DMS114 treated with DMSO at 0.1 percent for 48 hours (cell line): ENCODE data around the gene RCAN2.

Experiments
- DNase-seq: peaks from one replicate; lab custom pipeline; 2025; ENCODE audit not compliant: unreplicated experiment; lab: John Stamatoyannopoulos, UW

The RCAN2 gene

DNA sequence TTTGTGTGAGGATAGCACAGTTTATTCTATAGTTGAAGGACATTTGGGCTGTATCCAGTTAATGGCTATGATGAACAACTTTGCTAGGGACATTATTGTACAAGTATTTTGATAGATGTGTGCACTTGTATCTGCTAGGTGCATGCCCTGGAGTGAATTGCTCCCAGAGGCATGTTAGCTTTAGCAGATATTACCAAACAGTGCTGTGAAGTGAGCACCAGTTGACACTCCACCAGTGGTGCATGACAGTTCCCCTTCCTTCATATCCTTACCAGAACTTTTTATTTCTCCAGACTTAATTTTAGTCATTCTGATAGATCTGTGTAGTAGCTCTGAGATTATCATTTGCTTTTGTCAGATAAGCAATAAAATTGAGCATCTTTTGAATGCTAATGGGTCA is 271.6 kb downstream of the RCAN2 start:
- DNase-seq = no peak

DNA sequence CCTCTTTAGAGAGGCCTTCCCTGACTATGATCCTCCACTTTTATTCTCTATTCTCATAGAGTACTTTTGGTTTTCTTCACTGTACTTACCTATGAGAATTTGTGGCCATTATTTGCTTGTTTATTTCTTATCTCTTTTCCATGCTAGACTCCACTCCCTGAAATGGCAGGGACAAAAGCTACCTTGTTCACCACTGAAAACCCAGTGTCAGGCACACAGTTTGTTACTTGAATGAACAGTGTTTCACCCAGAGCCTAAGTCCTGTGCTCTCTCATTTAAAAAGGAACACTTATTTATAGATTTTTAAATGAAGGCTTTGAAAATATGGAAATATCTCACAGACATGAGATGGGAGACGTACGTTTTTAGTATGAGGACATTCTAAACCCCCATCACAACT is 272.8 kb downstream of the RCAN2 start:
- no peak for DNase-seq

DNA sequence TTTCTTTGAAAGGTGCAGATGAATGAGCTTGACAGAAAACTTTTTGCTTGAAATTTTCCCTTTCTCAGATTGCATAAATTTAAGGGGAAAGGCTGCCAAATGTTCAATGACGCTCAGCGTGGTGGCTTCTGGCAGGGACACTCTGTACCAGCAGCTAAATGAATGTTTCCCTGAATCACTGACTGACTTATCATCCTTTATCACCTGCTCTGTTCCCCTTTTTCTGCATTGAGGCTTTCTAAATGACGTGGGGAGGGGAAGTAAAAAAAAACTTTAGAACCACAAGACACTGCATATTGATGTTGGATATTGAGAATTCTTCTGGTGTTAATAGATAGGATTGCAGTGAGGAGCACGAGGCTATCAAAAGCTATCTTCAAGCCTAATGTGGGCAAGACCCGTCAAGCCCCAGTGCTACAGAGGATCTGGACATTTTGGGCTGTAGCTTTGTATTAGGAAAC is 273.5 kb downstream of the RCAN2 start:
- DNase-seq = no peak

DNA sequence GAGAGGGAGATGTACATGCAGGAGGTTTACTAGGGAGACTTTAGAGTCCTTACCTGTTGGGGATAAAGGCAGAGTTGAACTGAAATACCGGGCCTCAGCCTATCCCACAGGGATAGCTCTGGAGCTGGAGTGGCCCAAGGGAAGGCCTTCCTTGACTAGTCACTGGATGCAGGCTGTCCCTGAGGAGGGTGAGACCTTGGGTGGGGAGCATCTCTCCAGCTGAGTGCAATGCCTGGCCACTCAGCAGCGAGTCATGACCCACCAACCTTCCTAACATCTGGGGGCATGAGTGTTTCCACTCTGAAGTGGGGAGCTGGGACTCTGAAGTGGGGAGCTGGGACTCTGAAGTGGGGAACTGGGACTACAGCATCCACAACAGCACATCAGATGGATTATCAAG is 274.4 kb downstream of the RCAN2 start:
- DNase-seq = no peak

DNA sequence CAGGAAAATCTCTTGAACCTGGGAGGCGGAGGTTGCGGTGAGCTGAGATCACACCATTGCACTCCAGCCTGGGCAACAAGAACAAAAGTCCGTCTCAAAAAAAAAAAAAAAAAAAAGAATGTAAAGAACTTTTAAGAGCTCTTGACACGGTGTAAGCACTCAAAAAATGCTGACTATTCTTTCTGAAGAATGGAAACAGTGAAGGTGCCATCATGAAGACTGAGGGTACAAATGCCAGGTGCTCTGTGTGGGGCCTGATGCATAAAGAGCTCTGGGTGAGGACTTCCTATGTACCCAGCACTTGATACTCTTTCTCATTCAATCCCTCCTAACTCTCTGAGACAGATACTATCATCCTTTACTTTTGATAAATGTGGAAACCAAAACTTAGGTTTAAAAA is 275.5 kb downstream of the RCAN2 start:
- no peak for DNase-seq

DNA sequence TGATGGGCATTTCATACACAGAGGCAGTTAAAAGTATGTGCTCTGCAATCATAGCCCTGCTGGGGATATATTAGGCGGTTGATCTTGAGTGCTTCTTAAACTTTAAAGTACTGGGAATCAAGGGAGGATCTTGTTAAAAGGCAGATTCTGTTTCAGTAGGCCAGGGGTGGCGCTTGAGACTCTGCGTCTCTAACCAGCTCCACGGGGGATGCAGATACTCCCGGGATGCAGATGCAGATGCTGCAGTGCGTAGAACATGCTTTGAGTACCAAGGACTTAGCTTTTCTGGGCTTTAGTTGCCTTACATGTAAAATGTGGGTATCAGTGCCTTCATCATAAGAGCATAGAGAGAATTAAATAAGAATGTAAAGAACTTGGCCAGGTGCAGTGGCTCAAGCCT is 276.0 kb downstream of the RCAN2 start:
- DNase-seq = no peak

DNA sequence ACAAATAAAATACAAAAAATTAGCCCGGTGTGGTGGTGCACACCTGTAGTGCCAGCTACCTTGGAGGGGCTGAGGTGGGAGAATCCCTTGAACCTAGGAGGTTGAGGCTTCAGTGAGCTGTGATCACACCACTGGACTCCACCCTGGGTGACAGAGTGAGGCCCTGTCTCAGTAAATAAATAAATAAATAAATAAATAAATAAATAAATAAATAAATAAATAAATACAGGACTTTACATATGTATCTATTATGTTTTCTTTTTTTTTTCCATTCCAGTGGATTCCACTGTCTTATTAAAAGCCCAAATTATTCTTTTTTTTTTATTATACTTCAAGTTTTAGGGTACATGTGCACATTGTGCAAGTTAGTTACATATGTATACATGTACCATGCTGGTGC is 279.3 kb downstream of the RCAN2 start:
- DNase-seq = no peak

DNA sequence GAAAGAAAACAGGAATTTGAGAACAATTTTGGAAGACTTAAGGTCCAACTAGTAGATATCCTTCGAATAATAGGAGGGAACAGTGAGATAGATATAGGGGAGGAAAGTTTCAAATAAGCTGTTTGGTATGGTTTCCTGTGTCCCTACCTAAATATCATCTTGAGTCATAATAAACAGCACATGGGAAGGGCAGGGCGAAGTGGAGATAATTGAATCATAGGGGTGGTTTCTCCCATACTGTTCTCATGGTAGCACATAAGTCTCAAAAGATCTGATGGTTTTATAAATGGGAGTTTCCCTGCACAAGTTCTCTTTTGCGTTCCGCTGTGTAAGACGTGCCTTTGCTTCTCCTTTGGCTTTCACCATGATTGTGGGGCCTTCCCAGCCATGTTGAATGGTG is 281.0 kb downstream of the RCAN2 start:
- DNase-seq = no peak

DNA sequence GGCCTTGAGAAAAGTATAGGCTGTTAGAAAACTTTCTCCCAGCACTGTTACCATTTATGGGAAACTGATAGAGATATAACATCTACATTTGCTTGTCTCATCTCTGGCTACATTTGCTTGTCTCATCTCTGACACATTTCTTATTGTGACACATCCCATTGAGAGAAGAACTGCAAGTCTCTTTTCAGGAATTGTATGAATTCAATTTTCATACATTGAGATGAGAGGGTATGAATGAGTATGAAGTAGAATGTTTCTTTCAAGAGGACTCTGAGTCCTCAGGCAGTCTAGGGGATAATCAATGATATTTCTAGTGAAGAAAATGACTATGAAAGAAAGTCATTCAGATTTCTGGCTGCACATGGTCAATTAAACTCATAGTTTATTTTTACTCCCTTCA is 282.9 kb downstream of the RCAN2 start:
- DNase-seq = no peak

DNA sequence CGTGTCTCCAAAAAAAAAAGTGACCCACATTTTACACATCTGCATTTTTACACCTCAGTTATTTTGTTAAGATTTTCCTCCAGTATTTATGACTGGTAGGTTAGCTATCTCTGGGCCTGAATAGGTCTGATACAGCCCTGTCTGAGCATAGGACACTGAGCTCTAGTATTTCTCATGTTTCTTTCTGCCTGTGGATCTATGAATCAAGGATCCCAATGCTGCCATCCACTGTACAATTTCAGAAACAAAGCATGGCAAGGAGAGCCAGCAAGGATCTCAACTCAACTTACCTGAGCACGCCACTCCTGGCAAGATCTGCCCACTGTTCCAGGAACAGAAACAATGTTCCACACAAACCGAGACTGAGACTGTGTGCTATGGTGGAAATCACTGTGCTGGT is 284.1 kb downstream of the RCAN2 start:
- no peak for DNase-seq

DNA sequence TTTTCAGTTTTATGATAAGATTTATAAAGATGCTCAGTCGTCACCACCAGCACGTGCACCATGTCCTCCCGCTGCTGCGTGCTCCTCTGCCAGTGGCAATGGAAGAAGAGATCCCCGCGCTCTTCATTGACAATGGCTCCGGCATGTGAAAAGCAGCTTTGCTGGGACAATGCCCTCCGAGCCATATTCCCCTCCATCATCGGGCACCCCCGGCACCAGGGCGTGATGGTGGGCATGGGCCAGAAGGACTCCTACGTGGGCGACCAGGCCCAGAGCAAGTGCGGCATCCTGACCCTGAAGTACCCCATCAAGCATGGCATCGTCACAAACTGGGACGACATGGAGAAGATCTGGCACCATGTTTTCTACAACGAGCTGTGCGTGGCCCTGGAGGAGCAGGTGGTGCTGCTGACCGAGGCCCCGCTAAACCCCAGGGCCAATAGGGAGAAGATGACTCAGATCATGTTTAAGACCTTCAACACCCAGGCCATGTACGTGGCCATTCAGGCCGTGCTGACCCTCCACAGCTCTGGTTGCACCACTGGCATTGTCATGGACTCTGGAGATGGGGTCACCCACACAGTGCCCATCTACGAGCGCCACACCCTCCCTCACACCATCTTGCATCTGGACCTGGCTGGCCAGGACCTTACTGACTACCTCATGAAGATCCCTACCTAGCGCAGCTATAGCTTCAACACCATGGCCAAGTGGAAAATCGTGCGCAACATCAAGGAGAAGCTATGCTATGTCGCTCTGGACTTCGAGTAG is 286.2 kb downstream of the RCAN2 start:
- DNase-seq = no peak

DNA sequence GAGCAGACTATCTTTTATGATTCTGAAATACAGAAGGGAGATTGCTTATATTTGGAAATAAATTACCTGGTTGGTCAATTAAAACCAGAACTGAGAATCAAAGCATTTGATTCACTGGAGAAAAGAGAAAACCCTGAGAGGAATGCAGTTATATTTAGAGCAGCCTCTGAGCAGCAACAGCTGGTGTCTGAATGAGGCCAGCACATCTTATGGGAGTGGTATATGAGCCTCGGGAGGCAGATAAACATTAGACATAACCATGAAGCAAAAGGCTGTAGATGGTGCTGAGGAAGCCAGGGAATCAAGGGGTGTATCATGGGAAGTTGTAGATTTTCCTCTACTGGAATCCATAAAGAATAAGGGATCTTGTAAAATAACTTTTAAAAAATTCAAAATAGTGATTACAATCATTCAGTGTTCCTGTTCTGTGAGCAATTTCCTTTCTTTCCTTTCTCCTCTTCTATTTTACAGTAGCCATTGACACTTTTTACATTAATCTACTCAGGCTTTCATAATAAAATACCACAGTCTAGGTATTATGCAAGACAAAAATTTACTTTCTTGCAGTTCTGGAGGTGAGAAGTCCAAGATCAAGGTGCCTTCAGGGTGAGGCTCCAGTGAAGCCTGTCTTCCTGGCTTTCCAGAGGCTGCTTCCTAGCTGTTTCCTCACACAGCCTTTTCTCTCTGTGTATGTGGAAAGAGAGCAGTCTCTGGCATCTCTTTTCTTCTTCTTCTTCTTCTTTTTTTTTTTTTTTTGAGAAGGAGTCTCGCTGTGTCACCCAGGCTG is 287.7 kb downstream of the RCAN2 start:
- DNase-seq = no peak

DNA sequence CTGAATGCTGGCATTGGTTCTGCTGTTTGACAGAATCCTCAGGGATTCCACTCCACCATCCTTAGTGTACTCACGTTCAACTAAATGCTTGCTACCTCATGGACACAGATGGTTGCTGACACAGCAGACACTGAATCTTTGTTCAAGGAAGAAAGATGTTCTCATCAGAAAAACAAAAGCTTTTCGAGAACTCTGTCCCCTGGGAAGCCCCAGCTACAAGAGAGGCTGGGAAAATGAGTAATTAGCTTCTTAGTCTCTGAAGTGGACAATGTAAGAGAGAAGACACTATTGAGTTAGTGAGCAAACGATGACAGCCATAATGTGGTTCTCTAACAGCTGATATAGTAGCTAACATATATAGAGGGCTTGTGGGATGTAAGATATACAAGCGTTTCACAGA is 289.5 kb downstream of the RCAN2 start:
- no peak for DNase-seq

DNA sequence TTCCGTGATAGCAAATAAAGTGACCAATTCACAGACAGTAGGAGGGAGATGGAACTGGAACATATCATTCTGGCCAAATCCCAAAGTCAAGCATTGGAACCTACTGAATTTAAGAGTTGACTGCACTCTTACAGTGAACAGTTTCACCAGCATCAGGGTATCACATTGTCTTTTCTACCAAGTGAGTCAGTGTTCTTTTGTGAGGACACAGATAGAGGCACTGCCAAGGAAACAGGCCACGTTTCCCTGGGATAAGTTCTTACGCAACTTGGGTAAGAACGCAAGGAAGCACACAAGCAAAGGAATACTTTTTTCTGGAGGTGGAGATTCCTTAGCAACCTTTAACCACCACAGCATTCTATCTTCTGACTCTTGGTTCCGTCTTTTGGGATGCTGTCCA is 291.9 kb downstream of the RCAN2 start:
- no peak for DNase-seq

DNA sequence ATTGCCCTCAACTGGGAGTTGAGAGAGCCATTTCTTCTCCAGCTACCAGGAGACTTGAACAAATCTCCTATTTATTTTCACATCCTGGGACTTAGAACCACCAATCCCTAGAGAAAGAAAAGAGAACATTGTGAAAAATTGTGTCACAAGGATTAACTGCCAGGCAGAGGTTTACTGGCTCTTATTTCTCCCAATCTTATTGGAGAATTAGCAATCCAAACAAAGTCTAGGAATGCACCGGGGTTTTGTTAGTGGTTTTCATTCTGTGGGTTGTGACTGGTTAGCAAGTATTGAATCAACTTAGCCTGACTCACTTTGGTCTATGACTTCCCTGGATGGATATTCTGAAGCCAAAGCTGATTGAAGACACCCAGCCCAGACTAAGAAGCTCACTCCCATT is 299.3 kb downstream of the RCAN2 start:
- no peak for DNase-seq

DNA sequence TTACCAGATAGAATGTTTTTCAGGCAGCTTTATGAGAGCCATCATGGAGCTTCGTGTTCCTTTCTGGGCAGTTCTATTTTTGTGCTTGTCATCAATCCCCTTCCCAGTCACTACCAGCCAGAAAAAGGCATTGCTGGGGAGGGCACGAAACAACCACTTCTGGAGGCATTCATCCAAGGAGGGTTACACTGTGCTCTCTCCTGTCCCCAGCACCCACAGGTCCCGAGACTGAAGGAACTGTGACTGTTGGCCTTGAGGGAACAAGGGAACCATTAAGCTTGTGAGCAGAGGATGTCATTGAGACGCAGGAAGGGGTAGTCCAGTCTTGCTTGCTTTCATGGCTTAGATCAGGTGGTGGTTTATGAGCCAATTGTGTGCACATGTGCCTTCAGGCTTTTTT is 300.4 kb downstream of the RCAN2 start:
- no peak for DNase-seq

DNA sequence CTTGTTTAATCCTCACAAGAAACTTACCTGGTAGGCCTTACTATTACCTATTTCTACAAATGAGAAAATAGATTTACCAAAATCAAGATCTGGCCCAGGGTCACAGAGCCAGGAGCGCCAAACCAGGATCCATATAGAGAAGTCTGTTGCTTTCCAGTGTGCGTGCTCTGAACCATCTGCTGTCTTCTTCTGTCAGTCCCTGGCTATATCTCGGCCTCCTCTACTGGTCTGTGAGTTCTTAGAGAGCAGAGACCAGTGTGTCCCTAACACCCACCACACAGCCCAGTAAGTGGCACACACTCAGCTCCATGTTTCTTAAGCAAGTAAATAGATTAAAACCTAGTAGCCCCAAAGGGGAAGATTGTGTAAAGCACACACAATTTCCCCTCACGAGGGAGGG is 301.5 kb downstream of the RCAN2 start:
- no peak for DNase-seq

DNA sequence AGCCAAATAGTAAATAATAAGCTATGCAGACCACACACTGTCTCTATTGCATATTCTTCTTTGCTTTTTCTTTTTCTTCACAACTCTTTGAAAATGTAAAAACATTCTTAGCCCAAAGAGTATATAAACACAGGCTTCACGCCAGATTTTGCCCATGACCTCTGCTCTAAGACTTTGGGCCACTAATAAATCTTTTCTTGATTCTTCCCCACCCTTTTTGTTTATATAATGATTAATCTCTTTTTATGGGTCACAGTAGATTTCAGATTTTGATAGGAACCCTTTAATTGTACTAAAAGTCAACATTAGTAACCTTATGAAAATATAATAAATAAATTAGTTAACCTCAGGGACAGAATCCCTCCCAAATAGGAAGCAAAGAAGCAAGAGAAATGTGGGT is 304.7 kb downstream of the RCAN2 start:
- no peak for DNase-seq

DNA sequence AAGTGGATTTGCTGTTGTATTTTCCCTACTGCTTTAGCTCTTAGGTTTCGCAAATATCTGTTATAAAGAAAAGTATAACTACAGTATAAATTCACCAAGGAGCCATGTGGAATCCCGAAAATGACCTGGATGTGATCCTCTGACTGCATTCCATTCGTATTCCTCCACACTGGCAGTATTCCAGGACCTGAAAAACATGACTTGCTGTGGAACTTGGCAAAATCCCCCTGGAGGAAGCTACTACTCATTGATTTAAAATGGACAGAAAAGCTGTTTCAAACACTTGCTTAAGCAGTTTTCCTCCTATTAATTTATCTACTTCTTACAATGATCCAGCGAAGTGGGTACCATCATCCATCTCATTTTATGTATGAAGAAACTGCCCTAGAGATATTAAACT is 307.1 kb downstream of the RCAN2 start:
- no peak for DNase-seq

DNA sequence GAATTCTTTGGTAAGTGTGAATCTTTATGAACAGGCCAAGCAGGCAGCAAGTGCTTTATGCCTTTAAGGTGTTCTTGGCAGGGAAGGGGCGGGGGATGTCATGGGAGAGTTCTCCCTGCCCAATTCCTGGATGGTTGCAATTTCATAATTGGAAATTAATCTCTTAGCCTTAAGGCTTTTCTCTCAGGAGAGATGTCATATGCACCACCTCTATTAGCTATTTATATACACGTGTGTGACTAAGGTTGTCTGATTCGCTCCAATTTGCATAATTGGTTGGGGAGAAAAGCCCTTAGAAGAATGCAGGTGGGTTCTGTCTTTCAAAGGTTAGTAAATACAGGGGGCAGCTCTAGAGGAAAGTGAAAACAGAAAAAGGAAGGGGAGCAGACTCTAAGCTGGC is 315.3 kb downstream of the RCAN2 start:
- no peak for DNase-seq

DNA sequence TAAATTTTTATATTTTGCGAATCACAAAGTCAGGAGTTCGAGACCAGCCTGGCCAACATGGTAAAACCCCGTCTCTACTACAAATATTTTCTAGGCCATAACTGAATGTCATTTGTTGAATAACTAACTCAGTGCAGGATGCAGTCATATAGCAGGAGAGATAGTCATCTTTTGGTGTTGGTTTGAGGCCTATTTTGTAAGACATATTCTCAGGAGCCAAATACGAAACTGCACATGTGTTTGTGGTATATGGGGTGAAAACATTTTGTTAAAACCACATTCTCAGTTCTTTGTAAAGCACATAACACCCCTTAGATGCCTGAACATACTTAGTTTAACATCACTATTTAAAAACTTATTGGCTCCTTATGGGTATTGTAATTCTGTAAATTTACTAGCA is 315.8 kb downstream of the RCAN2 start:
- no peak for DNase-seq

DNA sequence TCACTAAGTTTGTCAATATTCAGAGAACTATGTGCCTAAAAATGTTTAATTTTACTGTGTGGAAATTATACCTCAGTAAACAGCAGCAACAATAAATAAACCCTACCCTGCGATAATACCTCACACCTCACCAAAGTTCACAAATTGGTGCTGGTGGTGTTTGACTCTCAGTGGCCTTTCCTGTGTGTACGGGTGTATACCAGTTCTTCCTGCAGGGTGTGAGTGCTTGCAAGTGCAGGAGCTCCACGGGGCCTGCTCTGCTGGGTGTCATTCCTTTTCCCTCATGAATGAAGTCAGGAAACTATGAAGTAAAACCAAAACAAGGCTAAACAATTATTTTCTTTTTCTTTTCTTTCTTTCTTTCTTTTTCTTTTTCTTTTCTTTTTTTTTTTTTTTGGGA is 316.3 kb downstream of the RCAN2 start:
- no peak for DNase-seq

DNA sequence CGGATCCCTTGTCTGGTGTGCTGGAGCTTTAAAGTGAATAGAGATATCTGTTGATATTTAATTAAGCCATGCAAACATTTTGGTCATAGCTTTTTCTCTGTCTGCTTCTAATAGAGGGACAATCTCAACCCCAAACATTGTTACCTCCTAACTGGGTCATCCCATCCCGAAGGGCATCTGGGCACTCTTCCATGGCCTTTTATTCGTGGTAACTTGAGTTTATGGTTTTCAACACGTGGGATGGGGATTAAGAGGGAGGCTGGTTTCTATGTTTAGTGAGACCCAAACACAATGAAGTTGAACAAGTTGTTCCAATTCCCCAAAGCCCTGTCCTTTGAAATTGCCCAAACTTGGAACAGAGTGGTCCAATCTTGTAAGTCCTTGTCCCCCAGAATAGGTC is 319.1 kb downstream of the RCAN2 start:
- DNase-seq = no peak
